ENCODE data around the gene ZSWIM5. TPM values are rescaled to one million over a fixed set of nuclear protein-coding genes. Genes with fewer than 3 reads are reported as not detected.
A peak's percentile ranks its signal among the peaks of the same experiment; 100 is the strongest.

Gene ZSWIM5
- total RNA-seq, 1 donor from 2014 or later = 2.4 TPM

DNA sequence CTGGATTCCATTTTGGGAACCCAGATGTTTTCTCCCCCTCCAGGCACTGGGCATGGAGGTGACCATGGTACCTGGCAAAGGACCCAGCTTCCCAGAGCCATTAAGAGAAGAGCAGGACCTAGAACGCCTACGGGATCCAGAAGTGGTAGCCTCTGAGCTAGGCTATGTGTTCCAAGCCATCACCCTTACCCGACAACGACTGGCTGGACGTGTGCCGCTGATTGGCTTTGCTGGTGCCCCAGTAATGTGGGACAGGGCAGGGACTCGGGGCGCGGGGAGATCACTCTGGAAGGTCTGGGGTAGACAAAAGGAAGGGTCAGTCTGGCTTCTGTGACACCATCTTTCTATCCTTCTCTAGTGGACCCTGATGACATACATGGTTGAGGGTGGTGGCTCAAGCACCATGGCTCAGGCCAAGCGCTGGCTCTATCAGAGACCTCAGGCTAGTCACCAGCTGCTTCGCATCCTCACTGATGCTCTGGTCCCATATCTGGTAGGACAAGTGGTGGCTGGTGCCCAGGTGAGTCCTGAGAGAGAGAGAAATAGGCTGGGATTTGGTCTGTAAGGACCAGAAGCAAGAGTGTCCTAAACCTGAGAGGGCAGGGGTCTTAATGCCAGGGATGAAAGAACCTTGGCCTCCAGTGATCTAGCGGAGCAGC lies 192.7 kb downstream of the ZSWIM5 start:
- TF ChIP-seq, protein P1, sequence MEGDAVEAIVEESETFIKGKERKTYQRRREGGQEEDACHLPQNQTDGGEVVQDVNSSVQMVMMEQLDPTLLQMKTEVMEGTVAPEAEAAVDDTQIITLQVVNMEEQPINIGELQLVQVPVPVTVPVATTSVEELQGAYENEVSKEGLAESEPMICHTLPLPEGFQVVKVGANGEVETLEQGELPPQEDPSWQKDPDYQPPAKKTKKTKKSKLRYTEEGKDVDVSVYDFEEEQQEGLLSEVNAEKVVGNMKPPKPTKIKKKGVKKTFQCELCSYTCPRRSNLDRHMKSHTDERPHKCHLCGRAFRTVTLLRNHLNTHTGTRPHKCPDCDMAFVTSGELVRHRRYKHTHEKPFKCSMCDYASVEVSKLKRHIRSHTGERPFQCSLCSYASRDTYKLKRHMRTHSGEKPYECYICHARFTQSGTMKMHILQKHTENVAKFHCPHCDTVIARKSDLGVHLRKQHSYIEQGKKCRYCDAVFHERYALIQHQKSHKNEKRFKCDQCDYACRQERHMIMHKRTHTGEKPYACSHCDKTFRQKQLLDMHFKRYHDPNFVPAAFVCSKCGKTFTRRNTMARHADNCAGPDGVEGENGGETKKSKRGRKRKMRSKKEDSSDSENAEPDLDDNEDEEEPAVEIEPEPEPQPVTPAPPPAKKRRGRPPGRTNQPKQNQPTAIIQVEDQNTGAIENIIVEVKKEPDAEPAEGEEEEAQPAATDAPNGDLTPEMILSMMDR (IDR thresholded peaks at IDR 0.05; ENCODE audit: unreplicated experiment) = no peak
- no peaks in the 10 kb centered on the region for H3K9me3 Mint-ChIP-seq
- H3K4me1 Mint-ChIP-seq = peaks cover 35% of the 10 kb centered on the region
- no peak overlapping the region for H3K27ac Mint-ChIP-seq
- H3K4me3 Mint-ChIP-seq = peak overlapping the region; percentile 2
- no peak for DNase-seq (ENCODE audit: low spot score in 2 of 2, unreplicated experiment in 2 of 2)
- peaks cover 9% of the 10 kb centered on the region for H3K36me3 Mint-ChIP-seq
- H3K27me3 Mint-ChIP-seq (ENCODE audit: low read depth) = no peaks in the 10 kb centered on the region

DNA sequence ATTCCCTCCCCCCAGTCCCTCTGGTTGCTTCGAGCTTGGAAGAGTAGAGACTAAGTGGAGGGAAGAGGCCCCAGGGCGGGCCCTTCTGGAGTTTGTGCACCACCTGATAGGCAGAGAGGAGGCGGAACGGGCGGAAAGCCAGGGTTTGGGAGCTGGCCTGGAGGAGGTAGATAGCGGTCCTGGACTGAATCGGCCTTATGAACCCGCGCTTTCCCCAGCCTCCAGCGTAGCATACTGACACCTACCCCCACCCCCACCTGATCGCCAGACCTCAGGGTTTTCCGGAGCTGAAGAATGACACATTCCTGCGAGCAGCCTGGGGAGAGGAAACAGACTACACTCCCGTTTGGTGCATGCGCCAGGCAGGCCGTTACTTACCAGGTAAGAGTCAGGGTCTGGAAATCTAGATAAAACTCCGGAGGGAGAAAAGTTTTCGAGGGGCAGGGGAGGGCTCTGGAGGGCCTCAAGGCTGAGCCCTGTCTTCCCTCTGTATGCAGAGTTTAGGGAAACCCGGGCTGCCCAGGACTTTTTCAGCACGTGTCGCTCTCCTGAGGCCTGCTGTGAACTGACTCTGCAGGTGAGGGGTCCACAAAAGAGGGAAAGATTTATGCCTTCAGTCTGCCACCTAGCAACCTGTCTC lies 193.6 kb downstream of the ZSWIM5 start:
- DNase-seq (ENCODE audit: low spot score in 2 of 2, unreplicated experiment in 2 of 2) = peak; percentile 55 to 66
- peaks cover 17% of the 10 kb centered on the region for H3K36me3 Mint-ChIP-seq
- TF ChIP-seq, protein P1 (IDR thresholded peaks at IDR 0.05; ENCODE audit: unreplicated experiment) = no peak
- peaks cover 35% of the 10 kb centered on the region for H3K4me1 Mint-ChIP-seq
- peak overlapping the region; percentile 84 for H3K27ac Mint-ChIP-seq
- H3K9me3 Mint-ChIP-seq = no peaks in the 10 kb centered on the region
- peak overlapping the region; percentile 71 for H3K4me3 Mint-ChIP-seq
- H3K27me3 Mint-ChIP-seq (ENCODE audit: low read depth) = no peaks in the 10 kb centered on the region

DNA sequence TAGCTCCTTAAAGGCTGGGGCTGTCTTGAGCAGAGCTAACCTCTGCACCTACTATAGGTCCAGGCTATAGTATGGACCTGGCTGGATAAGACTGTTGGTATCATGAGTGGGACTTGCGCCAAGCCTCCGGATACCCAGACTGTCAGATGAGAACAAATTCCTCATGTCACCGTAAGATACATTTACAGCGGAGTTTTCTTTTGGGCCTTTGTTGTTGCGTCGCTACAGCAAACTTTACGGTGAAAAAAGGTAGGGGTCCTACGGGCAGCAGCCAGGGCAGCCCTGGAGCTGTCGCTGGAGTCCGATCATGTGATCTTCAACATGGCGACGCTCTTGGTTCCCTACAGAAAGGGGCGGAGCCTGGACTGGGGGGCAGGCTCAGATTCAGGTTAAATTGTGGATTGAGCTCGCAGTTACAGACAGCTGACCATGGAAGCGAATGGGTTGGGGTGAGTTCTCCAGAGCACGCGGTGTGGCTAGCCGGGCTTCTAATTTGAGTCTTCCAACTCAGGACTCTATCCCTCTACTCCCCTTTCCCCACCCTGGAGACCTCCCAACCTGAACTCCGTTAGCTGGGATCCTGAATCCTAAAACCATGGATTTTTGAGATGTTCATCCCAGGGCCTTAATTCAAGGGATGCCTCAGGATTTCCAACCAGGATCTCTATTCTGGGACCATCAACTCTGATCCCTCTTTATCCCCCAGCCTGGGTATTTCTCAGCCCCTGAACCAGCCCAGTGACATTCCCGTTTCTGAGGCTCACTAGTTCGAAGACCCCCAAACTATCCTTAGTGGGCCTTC lies 194.4 kb downstream of the ZSWIM5 start, which contains the start of gene UROD:
Gene UROD (plus strand): TSS at position 418 of the 802 bp plus-strand sequence. CDS start 12 bp downstream, at position 430.
- Mint-ChIP-seq H3K9me3 (no peaks in the 10 kb centered on the region), H3K4me3 (peak within 1 kb of the TSS; percentile 71), H3K27me3 (ENCODE audit: low read depth) (no peaks in the 10 kb centered on the region), H3K27ac (peak within 1 kb of the TSS; percentile 84), H3K36me3 (peaks cover 19% of the 10 kb centered on the region), H3K4me1 (peaks cover 35% of the 10 kb centered on the region)
- TF ChIP-seq, protein P1 (IDR thresholded peaks at IDR 0.05; ENCODE audit: unreplicated experiment) = no peak
- DNase-seq (ENCODE audit: low spot score in 2 of 2, unreplicated experiment in 2 of 2) = peak; percentile 67 to 84

DNA sequence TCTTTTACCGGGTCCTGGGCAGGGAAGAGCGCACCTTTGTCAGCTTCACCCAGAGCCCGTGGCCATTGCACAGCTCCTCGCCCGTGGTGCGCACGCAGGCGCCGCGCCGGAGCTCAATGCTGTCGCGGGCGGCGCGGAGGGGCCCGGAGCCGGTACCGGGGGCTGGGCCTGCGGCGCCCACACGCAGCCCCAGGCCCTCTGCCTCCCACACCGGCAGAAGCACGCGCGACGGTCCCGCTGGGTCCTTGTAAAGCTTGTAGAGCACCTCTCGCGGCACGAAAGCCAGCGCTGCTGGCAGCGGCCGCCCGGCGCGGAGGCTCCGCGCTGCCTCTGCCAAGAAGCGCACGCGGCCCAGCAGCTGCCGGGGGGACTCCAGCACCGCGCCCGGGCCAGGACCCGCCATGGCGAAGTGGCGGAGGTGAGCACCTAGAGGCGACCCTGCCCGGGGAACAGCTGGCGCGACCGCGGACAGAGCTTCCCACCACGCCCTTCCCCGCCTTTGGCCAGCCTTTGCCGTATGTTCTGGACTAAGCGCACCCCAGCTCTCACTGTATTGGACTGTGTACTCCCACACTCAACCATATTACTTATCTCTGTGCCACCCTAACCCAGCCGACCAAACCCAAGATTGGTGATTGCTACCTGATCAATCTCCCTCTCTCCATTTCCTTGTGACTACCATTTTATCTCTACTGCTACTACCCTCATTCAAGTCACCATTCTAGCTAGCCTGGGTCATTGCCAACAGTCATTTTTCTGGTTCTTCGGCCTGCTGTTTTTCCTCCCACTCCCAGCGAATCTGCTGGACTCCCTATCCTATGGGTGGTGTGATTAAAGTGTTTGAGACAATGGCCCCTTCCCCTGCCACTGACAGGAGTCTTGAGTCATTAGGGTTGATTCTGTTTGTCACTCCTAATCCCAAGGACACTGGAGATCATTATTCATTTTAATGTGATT lies 195.3 kb downstream of the ZSWIM5 start, which contains the start of gene HECTD3:
Gene HECTD3 (minus strand): TSS at position 470 of the 957 bp plus-strand sequence. CDS start 67 bp downstream, at position 403.
- Mint-ChIP-seq H3K27me3 (ENCODE audit: low read depth) (no peaks in the 10 kb centered on the region), H3K9me3 (no peaks in the 10 kb centered on the region), H3K4me1 (peaks cover 35% of the 10 kb centered on the region), H3K36me3 (peaks cover 19% of the 10 kb centered on the region), H3K27ac (peak within 1 kb of the TSS; percentile 84), H3K4me3 (peak within 1 kb of the TSS; percentile 71)
- TF ChIP-seq, protein P1 (IDR thresholded peaks at IDR 0.05; ENCODE audit: unreplicated experiment) = no peak
- DNase-seq (ENCODE audit: low spot score in 2 of 2, unreplicated experiment in 2 of 2) = peak in 1 of 2 experiments; percentile 69

All from mesothelial cell of epicardium (in vitro differentiated cells).